GM12878 (cell line): ENCODE results near the gene BCORL1. TPM values are rescaled to one million over a fixed set of nuclear protein-coding genes. Genes with fewer than 3 reads are reported as not detected.

Experiments
- ATAC-seq: fragments of 200-7000 bp; cut with Tn5 transposase; 3 replicates; pipeline ENCODE4 v1.9.1; 2020; ENCODE audit warnings: mild to moderate bottlenecking, moderate library complexity
- BruUV-seq: library from RNA; stranded (reverse); fragments of 400-500 nt; replicated peaks from 2 replicates; lab custom pipeline; 2021; lab: Mats Ljungman, UMichigan
- CTCF ChIA-PET: fragments of 300-600 bp; sonication (Branson Sonifier 250); formaldehyde crosslinking; extraction: SDS; loops from one replicate; lab custom pipeline; 2021; ENCODE audit warnings: inconsistent platforms; lab: Yijun Ruan, JAX
- POLR2A ChIA-PET: fragments of 350-600 bp; formaldehyde crosslinking; extraction: SDS; loops from one replicate; lab custom pipeline; 2021; ENCODE audit warnings: inconsistent platforms; lab: Charles Lee
- RAD21 ChIA-PET: fragments of 300-600 bp; sonication (Branson Sonifier 250); formaldehyde crosslinking; loops from one replicate; lab custom pipeline; 2023; ENCODE audit warnings: antibody characterized with exemption; ENCODE audit not compliant: unreplicated experiment; lab: Charles Lee
- SMC1A ChIA-PET: fragments of 300-600 bp; sonication (Branson Sonifier 250); formaldehyde crosslinking; loops from one replicate; lab custom pipeline; 2023; ENCODE audit not compliant: unreplicated experiment, uncharacterized antibody; lab: Charles Lee
- DNase-seq: peaks from one replicate; pipeline ENCODE4 v3.0.0-alpha.2; 2011; ENCODE audit warnings: low read depth, low spot score
- FAIRE-seq: peaks from 3 replicates; lab custom pipeline; 2011; peaks lifted over from hg19 to GRCh38; lab: Jason Lieb, UNC
- H2AFZ ChIP-seq: 2 replicates; pipeline ENCODE4 v1.6.0; 2011; ENCODE audit warnings: low read depth, low read length, control low read depth; ENCODE audit not compliant: control insufficient read depth
- H3K27ac ChIP-seq: 2 replicates; pipeline ENCODE4 v1.5.1; 2011; ENCODE audit warnings: control low read depth; ENCODE audit not compliant: control insufficient read depth, insufficient read depth
- H3K27me3 ChIP-seq, 2 experiments: replicated peaks in 1 of 2; 2 replicates each; pipeline versions ENCODE4 v1.6.0 to v1.6.1; 2011; ENCODE audit warnings: low read length in 1 of 2; ENCODE audit not compliant: control insufficient read depth in 2 of 2, insufficient read depth in 2 of 2
- H3K36me3 ChIP-seq, 2 experiments: 2 replicates each; pipeline ENCODE4 v1.5.1; 2011; ENCODE audit warnings: low read length in 1 of 2; ENCODE audit not compliant: control insufficient read depth in 2 of 2, insufficient read depth in 2 of 2
- H3K4me1 ChIP-seq: 2 replicates; pipeline ENCODE4 v1.6.1; 2011; ENCODE audit warnings: mild to moderate bottlenecking, low read length, moderate library complexity, mixed read lengths; ENCODE audit not compliant: control insufficient read depth, insufficient read depth
- H3K4me2 ChIP-seq: 2 replicates; pipeline ENCODE4 v1.6.0; 2011; ENCODE audit warnings: control low read depth; ENCODE audit not compliant: control insufficient read depth, insufficient read depth
- H3K4me3 ChIP-seq: fragments of 200-600 bp; sonication (generic); 2 replicates; pipeline ENCODE4 v1.5.1; 2016
- H3K79me2 ChIP-seq: 2 replicates; pipeline ENCODE4 v1.6.0; 2011; ENCODE audit warnings: low read length; ENCODE audit not compliant: control insufficient read depth, insufficient read depth
- H3K9ac ChIP-seq: 2 replicates; pipeline ENCODE4 v1.8.0; 2011; ENCODE audit warnings: low read length, control low read depth, mixed read lengths; ENCODE audit not compliant: control insufficient read depth, insufficient read depth
- H3K9me3 ChIP-seq: replicated peaks from 3 replicates; pipeline ENCODE4 v1.5.1; 2011; ENCODE audit warnings: mild to moderate bottlenecking, low read length; ENCODE audit not compliant: control insufficient read depth, insufficient read depth
- H4K20me1 ChIP-seq: 2 replicates; pipeline ENCODE4 v1.6.0; 2011; ENCODE audit not compliant: control insufficient read depth, insufficient read depth
- CHD1 ChIP-seq: IDR thresholded peaks from 2 replicates; pipeline ENCODE4 v1.6.1; 2012; ENCODE audit warnings: low read depth, low read length, improper control_type of control experiment
- KLF5 ChIP-seq: fragments of 450-650 bp; IDR thresholded peaks from 2 replicates; pipeline ENCODE4 v1.6.1; 2014; ENCODE audit warnings: mild to moderate bottlenecking; ENCODE audit not compliant: partially characterized antibody
- LARP7 ChIP-seq: fragments of 450-650 bp; IDR thresholded peaks from 2 replicates; pipeline ENCODE4 v1.6.1; 2017; ENCODE audit warnings: mild to moderate bottlenecking
- MYB ChIP-seq: fragments of 150-350 bp; IDR thresholded peaks from 2 replicates; pipeline ENCODE4 v1.6.1; 2014; ENCODE audit warnings: mild to moderate bottlenecking, low read depth, low read length, borderline replicate concordance
- NR2C1 ChIP-seq: fragments of 450-650 bp; IDR thresholded peaks from 2 replicates; pipeline ENCODE4 v1.6.1; 2017; ENCODE audit warnings: antibody characterized with exemption, mild to moderate bottlenecking, moderate library complexity
- POLR2AphosphoS2 ChIP-seq: IDR thresholded peaks from 2 replicates; pipeline ENCODE4 v1.6.1; 2011; ENCODE audit warnings: low read depth, mild to moderate bottlenecking, low read length, improper control_type of control experiment, moderate library complexity
- SMC3 ChIP-seq: IDR thresholded peaks from 2 replicates; pipeline ENCODE4 v1.6.1; 2011; ENCODE audit warnings: low read length, improper control_type of control experiment, borderline replicate concordance
- SREBF2 ChIP-seq: IDR thresholded peaks from 2 replicates; pipeline ENCODE4 v1.6.1; 2012; ENCODE audit warnings: mild to moderate bottlenecking, low read length
- STAT1 ChIP-seq: fragments of 450-650 bp; conservative IDR thresholded peaks from 2 replicates; pipeline ENCODE4 v1.6.1; 2014; ENCODE audit warnings: antibody characterized with exemption, mild to moderate bottlenecking
- TBL1XR1 ChIP-seq: IDR thresholded peaks from 2 replicates; pipeline ENCODE4 v1.6.1; 2012; ENCODE audit warnings: low read depth, low read length, improper control_type of control experiment
- ZNF217 ChIP-seq: fragments of 450-650 bp; IDR thresholded peaks from 2 replicates; pipeline ENCODE4 v1.6.1; 2017; ENCODE audit warnings: antibody characterized with exemption, mild to moderate bottlenecking
- ZSCAN29 ChIP-seq: fragments of 450-650 bp; IDR thresholded peaks from 2 replicates; pipeline ENCODE4 v1.6.1; 2017; ENCODE audit warnings: mild to moderate bottlenecking, moderate library complexity
- WGBS: methylation state at CpG from one replicate; pipeline ENCODE4 v1.1.6; 2016; ENCODE audit warnings: low lambda C conversion rate; ENCODE audit not compliant: insufficient replicate concordance, insufficient coverage; ENCODE audit errors: missing lambda C conversion rate; 5-methylcytosine and 5-hydroxymethylcytosine counted together
- in situ Hi-C: fragments of 300-500 bp; cut with MboI; formaldehyde crosslinking; loops from 9 replicates; pipeline ENCODE4 v1.14.3; 2018; ENCODE audit warnings: mixed read lengths
- intact Hi-C: fragments of 100-400 bp; cut with micrococcal nuclease; formaldehyde crosslinking; loops from one replicate; pipeline ENCODE4 v1.14.2; 2022; ENCODE audit not compliant: unreplicated experiment
- polyA plus RNA-seq, 11 experiments: library from polyadenylated mRNA; depleted of rRNA in 4 of 11; unstranded in 6 of 11; stranded (reverse) in 5 of 11; fragments of >200 nt; fragmentation: Nextera tagmentation in 4 of 11; fragmentation: Illumina TruSeq in 1 of 11; extraction: Ambion mirVana in 4 of 11; extraction: Trizol in 1 of 11; gene quantifications; 1 replicate in 1 of 11; 2 replicates in 10 of 11; pipeline versions ENCODE4 v1.2.1 to v1.2.3, GENCODE V29; 2011 to 2016; ENCODE audit warnings: inconsistent platforms in 2 of 11, missing spikeins in 2 of 11, low read depth in 1 of 11
- total RNA-seq, 4 experiments: library from RNA; depleted of rRNA in 3 of 4; stranded (reverse); fragments of >200 nt in 3 of 4; fragmentation: Illumina TruSeq in 1 of 4; extraction: Trizol in 1 of 4; gene quantifications; 2 replicates each; pipeline versions ENCODE4 v1.2.1 to v1.2.3, GENCODE V29; 2013 to 2021
- TF ChIP-seq, protein P1 (sequence below): fragments of 450-650 bp; IDR thresholded peaks from 2 replicates; pipeline ENCODE4 v1.6.1; 2017; ENCODE audit warnings: mild to moderate bottlenecking, low read depth, inconsistent platforms; ENCODE audit not compliant: poor library complexity, severe bottlenecking

BCORL1 gene
- total and polyA plus RNA-seq, 10 of the 15 experiments (the other 5 are each of a cell fraction or from before 2014, with no cell fraction given): 0.16 to 7.2 (median 0.94) TPM

DNA sequence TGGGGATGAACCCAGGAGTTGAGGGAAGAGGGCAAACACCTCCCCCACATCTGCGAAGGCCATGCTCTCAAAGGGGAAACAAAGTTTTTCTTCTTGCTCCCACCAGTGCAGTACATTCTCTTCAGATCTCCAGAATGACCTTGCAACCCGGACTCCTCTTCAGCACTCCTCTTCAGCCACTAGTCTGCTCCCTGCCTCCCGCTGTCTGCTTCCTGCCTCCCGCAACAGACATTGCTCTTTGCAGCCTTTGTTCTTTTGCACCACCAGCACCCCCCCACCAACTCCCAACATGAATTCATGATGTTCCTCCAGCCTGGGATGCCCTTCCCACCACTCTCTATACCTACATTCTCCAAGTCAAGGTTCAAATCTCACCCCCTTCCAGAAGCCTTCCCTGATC, 44.4 kb upstream of the BCORL1 start (continued):
- TF ChIP-seq LARP7: no peak
- TF ChIP-seq CHD1: no peak
- no peak for TF ChIP-seq KLF5
- TF ChIP-seq NR2C1: no peak
- no peak for TF ChIP-seq TBL1XR1

DNA sequence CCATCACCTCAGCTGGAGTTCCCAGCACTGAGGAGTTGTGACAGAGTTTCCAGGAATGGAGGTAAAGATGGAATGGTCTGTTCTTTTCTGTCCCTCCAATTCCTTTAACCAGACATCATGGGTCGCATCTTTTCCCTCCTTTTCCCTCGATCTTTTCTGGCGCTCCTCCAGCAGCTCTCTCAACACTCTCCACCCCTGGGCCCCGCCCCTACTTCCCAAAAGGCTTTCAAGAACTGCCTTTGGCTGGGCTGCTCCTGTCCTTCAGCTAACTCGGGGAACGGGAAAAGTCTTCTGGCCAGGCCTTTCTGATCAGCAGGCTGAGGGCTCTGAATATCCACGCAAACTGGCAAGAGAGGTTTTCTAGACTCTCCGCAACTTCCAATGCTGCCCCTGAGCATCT, 42.4 kb upstream of the BCORL1 start:
- no peaks in the 10 kb centered on the region for H3K36me3 ChIP-seq

DNA sequence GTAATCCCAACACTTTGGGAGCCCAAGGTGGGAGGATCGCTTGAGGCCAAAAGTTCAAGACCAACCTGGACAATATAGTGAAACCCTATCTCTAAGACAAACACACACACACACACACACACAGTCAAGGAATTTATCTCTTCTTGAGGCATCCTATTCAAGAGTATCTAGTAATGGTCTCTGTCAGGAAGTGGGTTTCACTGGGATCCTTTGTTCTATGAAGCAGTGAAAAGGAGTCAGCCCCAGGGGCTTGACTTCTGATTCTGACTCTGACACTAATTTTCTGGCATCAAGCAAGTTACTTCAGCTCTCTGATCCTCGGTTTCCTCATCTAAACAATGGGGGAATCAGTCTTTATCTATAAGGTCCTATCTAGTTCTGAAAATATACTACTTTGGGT, 41.7 kb upstream of the BCORL1 start:
- BruUV-seq: no TSS peak
- Histone ChIP-seq H3K4me1 (no peaks in the 10 kb centered on the region), H2AFZ (no peak overlapping the region), H3K4me2 (no peak overlapping the region), H3K36me3 (no peaks in the 10 kb centered on the region), H3K9me3 (no peaks in the 10 kb centered on the region), H4K20me1 (no peaks in the 10 kb centered on the region), H3K27me3 (no peaks in the 10 kb centered on the region), H3K4me3 (no peak overlapping the region), H3K79me2 (no peaks in the 10 kb centered on the region), H3K27ac (no peak overlapping the region), H3K9ac (no peak overlapping the region)
- ATAC-seq (no peak), DNase-seq (no peak), FAIRE-seq (no peak)
- ChIA-PET SMC1A (interaction anchor here (0.8 to 1.3 kb wide), 2 partner anchors 15 to 258 kb away, joined by 3 read pairs; no protein-coding TSS in a partner anchor), RAD21 (no interaction called here), POLR2A (no interaction called here), CTCF (interaction anchor here (1.3 to 1.9 kb wide), 3 partner anchors 15 to 120 kb away, joined by 3 to 6 read pairs (median 4); no protein-coding TSS in a partner anchor)
- 35% methylated on average over 2 of the region's 2 CpGs for WGBS
- intact Hi-C loops (no loop called here), in situ Hi-C loops (no loop called here)
- TF ChIP-seq LARP7: no peak
- TF ChIP-seq STAT1: no peak
- no peak for TF ChIP-seq MYB
- TF ChIP-seq SREBF2: no peak
- TF ChIP-seq, protein P1, sequence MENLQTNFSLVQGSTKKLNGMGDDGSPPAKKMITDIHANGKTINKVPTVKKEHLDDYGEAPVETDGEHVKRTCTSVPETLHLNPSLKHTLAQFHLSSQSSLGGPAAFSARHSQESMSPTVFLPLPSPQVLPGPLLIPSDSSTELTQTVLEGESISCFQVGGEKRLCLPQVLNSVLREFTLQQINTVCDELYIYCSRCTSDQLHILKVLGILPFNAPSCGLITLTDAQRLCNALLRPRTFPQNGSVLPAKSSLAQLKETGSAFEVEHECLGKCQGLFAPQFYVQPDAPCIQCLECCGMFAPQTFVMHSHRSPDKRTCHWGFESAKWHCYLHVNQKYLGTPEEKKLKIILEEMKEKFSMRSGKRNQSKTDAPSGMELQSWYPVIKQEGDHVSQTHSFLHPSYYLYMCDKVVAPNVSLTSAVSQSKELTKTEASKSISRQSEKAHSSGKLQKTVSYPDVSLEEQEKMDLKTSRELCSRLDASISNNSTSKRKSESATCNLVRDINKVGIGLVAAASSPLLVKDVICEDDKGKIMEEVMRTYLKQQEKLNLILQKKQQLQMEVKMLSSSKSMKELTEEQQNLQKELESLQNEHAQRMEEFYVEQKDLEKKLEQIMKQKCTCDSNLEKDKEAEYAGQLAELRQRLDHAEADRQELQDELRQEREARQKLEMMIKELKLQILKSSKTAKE: no peak
- no peak for TF ChIP-seq ZNF217
- no peak for TF ChIP-seq POLR2AphosphoS2

More for the DNA sequence above, 42.4 kb upstream of the BCORL1 start:
- ChIA-PET RAD21 (no interaction called here), CTCF (interaction anchor here (1.5 to 1.9 kb wide), 3 partner anchors 14 to 121 kb away, joined by 4 to 6 read pairs (median 4); no protein-coding TSS in a partner anchor), POLR2A (no interaction called here), SMC1A (interaction anchor here (1.3 kb wide), 1 partner anchor 15 kb away, joined by 3 read pairs; no protein-coding TSS in a partner anchor)
- intact Hi-C loops (loop anchor here (10.0 kb wide), 1 partner anchor 235 kb away; the partner anchor contains the start of gene RAB33A), in situ Hi-C loops (no loop called here)
- BruUV-seq: no TSS peak
- Histone ChIP-seq H3K9ac (no peak overlapping the region), H3K27me3 (no peaks in the 10 kb centered on the region), H3K4me2 (no peak overlapping the region), H4K20me1 (no peaks in the 10 kb centered on the region), H3K27ac (no peak overlapping the region), H3K79me2 (no peaks in the 10 kb centered on the region), H3K9me3 (no peaks in the 10 kb centered on the region), H3K4me1 (no peaks in the 10 kb centered on the region), H2AFZ (no peak overlapping the region), H3K4me3 (no peak overlapping the region)
- no peak for DNase-seq
- TF ChIP-seq SMC3 (no peak), ZSCAN29 (no peak)
- 24% methylated on average over 8 of the region's 8 CpGs for WGBS
- ATAC-seq: no peak
- no peak for FAIRE-seq
